EH (cell line): ENCODE measurements around the gene KANK4.
A peak's percentile ranks its signal among the peaks of the same experiment; 100 is the strongest.

Source experiments
- DNase-seq: peaks from one replicate; pipeline ENCODE4 v3.0.0-alpha.2; 2015; ENCODE audit warnings: low read depth

KANK4 gene

DNA sequence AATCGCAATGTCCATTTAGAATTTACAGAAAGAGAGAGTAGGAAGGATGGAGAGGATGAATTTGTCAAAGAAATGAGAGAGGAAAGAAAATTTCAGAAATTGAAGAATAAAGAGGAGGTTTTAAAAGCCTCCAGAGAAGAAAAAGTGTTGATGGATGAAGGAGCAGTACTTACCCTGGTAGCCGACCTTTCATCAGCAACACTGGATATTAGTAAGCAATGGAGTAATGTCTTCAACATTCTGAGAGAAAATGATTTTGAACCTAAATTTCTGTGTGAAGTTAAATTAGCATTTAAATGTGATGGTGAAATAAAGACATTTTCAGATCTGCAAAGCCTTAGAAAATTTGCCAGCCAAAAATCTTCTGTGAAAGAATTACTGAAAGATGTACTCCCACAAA is 112.0 kb downstream of the KANK4 start:
- no peak for DNase-seq

DNA sequence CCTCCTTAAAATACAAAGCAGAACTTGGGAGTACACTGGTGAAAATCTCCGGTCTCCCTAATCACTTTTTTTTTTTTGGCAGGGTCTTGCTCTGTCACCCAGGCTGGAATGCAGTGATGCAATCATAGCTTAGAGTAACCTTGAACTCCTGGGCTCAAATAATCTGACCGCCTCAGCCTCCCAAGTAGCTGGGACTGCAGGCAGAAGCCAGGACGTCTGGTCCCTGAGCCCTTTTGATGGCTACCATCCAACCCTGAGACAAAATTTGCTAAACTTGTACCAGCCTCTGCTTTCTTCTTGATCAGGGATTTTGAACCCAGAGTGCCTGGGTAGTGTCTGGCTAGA is 120.5 kb downstream of the KANK4 start:
- DNase-seq: peak; percentile 8

DNA sequence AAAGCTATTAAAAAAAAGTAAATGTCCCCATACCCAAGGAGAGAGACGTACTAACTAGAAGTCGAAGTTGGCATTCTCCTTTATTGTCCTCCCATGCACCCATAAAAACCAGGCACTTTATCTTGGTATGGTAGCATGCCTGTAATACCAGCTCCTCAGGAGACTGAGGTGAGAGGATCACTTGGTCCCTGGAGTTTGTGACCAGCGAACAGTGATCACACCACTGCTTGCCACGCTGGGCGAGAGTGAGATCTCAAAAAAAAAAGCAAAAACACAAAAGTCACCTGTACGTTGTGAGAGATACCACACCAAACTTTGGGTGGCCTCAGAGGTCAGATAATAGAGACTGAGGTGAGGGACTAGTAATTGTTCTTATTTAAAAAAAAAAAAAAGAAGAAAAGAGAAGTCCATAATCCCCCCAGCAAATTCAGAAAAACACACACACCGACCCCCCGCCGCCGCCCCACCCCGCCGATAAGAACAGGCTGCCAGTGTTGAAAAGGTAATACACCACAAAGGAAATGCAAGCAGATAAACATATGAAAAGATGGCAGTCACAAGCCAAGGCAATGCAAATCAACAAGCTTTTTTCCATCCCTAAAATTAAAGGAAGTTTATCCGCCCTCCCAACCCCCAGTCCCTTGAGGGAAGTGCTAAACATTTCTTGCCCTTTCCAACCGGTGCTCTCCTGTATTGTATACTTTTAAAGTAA is 121.0 kb downstream of the KANK4 start:
- no peak for DNase-seq

GRCh38 chr1:62196086-62196690 is 123.0 kb downstream of the KANK4 start:
- DNase-seq: no peak

GRCh38 chr1:62194651-62195544 is 124.3 kb downstream of the KANK4 start, which contains the start of gene L1TD1:
Gene L1TD1 (plus strand): TSS chr1:62194849. CDS start chr1:62206629, 11,780 bp downstream.
- DNase-seq: no peak

- DNase-seq: no peak
These were observed 131.1 kb downstream of the KANK4 start for GRCh38 chr1:62188111-62188510.

DNA sequence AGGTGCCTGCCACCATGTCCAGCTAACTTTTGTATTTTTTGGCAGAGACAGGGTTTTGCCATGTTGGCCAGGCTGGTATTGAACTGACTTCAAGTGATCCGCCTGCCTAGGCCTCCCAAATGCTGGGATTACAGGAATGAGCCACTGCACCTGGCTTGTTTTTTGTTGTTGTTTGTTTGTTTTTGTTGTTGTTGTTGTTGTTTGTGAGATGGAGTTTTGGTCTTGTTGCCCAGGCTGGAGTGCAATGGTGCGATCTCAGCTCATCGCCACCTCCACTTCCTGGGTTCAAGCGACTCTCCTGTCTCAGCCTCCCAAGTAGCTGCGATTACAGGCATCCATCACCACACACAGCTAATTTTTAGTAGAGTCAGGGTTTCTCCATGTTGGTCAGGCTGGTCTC is 131.7 kb downstream of the KANK4 start:
- DNase-seq: no peak
